WTC11 (cell line): ENCODE measurements around the gene SLC8A2.

Experiments used
- CREB1 ChIP-seq: sonication (generic); formaldehyde crosslinking; IDR thresholded peaks from 2 replicates; pipeline ENCODE4 v1.8.0; 2023; ENCODE audit warnings: mild to moderate bottlenecking, missing genetic modification reagents
- CREM ChIP-seq: sonication (generic); formaldehyde crosslinking; IDR thresholded peaks from 2 replicates; pipeline ENCODE4 v1.8.1; 2022; ENCODE audit warnings: mild to moderate bottlenecking, missing genetic modification reagents, moderate library complexity
- CTCF ChIP-seq: fragments of 200-600 bp; IDR thresholded peaks from 2 replicates; pipeline ENCODE4 v1.8.0; 2022; ENCODE audit warnings: antibody characterized with exemption
- GABPB1 ChIP-seq: sonication (generic); formaldehyde crosslinking; IDR thresholded peaks from 2 replicates; pipeline ENCODE4 v1.8.1; 2023; ENCODE audit warnings: mild to moderate bottlenecking, missing genetic modification reagents
- GTF2I ChIP-seq: fragments of 250-450 bp; sonication (Bioruptor Pico); conservative IDR thresholded peaks from 2 replicates; pipeline ENCODE4 v1.4.0; 2021; ENCODE audit warnings: mild to moderate bottlenecking
- HMGXB4 ChIP-seq: sonication (generic); formaldehyde crosslinking; IDR thresholded peaks from 2 replicates; pipeline ENCODE4 v1.8.1; 2023; ENCODE audit warnings: mild to moderate bottlenecking, moderate library complexity, missing genetic modification reagents
- NR2C2 ChIP-seq: sonication (generic); formaldehyde crosslinking; IDR thresholded peaks from 2 replicates; pipeline ENCODE4 v1.8.0; 2022; ENCODE audit warnings: mild to moderate bottlenecking, missing genetic modification reagents
- RELA ChIP-seq: sonication (generic); formaldehyde crosslinking; IDR thresholded peaks from 2 replicates; pipeline ENCODE4 v1.8.1; 2022; ENCODE audit warnings: missing genetic modification reagents, mild to moderate bottlenecking, borderline replicate concordance
- STAT6 ChIP-seq: sonication (generic); formaldehyde crosslinking; conservative IDR thresholded peaks from 2 replicates; pipeline ENCODE4 v1.8.1; 2023; ENCODE audit warnings: mild to moderate bottlenecking, low read depth, missing genetic modification reagents, moderate library complexity
- ZBTB21 ChIP-seq: sonication (generic); formaldehyde crosslinking; IDR thresholded peaks from 2 replicates; pipeline ENCODE4 v1.8.1; 2023; ENCODE audit warnings: mild to moderate bottlenecking, missing genetic modification reagents, borderline replicate concordance
- ZSCAN18 ChIP-seq: fragments of 250-450 bp; sonication (Bioruptor Pico); IDR thresholded peaks from 2 replicates; pipeline ENCODE4 v2.1.2; 2022; ENCODE audit warnings: mild to moderate bottlenecking, moderate library complexity
- TF ChIP-seq, protein P1 (sequence below): sonication (generic); formaldehyde crosslinking; IDR thresholded peaks from 2 replicates; pipeline ENCODE4 v1.8.0; 2022; ENCODE audit warnings: mild to moderate bottlenecking, missing genetic modification reagents
- TF ChIP-seq, protein P2 (sequence below): sonication (generic); formaldehyde crosslinking; IDR thresholded peaks from 2 replicates; pipeline ENCODE4 v1.8.0; 2022; ENCODE audit warnings: mild to moderate bottlenecking, missing genetic modification reagents

- TF ChIP-seq CTCF, result no peak
- TF ChIP-seq, protein P1, sequence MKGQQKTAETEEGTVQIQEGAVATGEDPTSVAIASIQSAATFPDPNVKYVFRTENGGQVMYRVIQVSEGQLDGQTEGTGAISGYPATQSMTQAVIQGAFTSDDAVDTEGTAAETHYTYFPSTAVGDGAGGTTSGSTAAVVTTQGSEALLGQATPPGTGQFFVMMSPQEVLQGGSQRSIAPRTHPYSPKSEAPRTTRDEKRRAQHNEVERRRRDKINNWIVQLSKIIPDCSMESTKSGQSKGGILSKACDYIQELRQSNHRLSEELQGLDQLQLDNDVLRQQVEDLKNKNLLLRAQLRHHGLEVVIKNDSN (CRISPR knock-in tag), result no peak
- TF ChIP-seq CREM, result no peak
- no peak for TF ChIP-seq RELA
- no peak for TF ChIP-seq NR2C2
- no peak for TF ChIP-seq GTF2I (CRISPR knock-in tag)
- TF ChIP-seq, protein P2, sequence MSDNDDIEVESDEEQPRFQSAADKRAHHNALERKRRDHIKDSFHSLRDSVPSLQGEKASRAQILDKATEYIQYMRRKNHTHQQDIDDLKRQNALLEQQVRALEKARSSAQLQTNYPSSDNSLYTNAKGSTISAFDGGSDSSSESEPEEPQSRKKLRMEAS, result no peak
- no peak for TF ChIP-seq HMGXB4
- no peak for TF ChIP-seq ZSCAN18 (CRISPR knock-in tag)
- TF ChIP-seq CREB1 (CRISPR knock-in tag), result no peak
- TF ChIP-seq ZBTB21 (CRISPR knock-in tag), result no peak
- TF ChIP-seq GABPB1 (CRISPR knock-in tag), result no peak
- TF ChIP-seq STAT6, result no peak
Observed at GRCh38 chr19:47503826-47504150, 32.1 kb upstream of the SLC8A2 start.
